ENCODE results near the gene CENPS.
"Not testable (repeated sequence)": the region's sequence is repeated elsewhere in the genome, so short reads cannot be mapped to it uniquely, and the experiment has no call there.

Gene CENPS

GRCh38 chr1:10446790-10447422 is 16.7 kb downstream of the CENPS start:
- Histone ChIP-seq H3K4me1 (ENCODE audit: insufficient read depth, low read length) (peaks cover 8% of the 10 kb centered on the region), H3K9me3 (ENCODE audit: low read length) (no peaks in the 10 kb centered on the region), H3K4me3 (ENCODE audit: low read length) (no peak overlapping the region), H2AFZ (ENCODE audit: low read depth, low read length) (no peak overlapping the region), H3K36me3 (ENCODE audit: insufficient read depth, low read length) (peaks cover 17% of the 10 kb centered on the region), H3K27me3 (ENCODE audit: insufficient read depth, low read length) (no peaks in the 10 kb centered on the region)

GRCh38 chr1:10449751-10450150 is 19.5 kb downstream of the CENPS start, which contains the start of gene CORT:
Gene CORT, plus strand, starts transcription at chr1:10450031. Its CDS starts 193 bp downstream, at chr1:10450224.
- Histone ChIP-seq H3K4me3 (ENCODE audit: low read length) (no peak within 1 kb of the TSS), H3K9me3 (ENCODE audit: low read length) (no peaks in the 10 kb centered on the region), H3K36me3 (ENCODE audit: insufficient read depth, low read length) (peaks cover 13% of the 10 kb centered on the region), H3K4me1 (ENCODE audit: insufficient read depth, low read length) (peaks cover 8% of the 10 kb centered on the region), H2AFZ (ENCODE audit: low read depth, low read length) (no peak within 1 kb of the TSS), H3K27me3 (ENCODE audit: insufficient read depth, low read length) (no peaks in the 10 kb centered on the region)

GRCh38 chr1:10450156-10450814 is 20.1 kb downstream of the CENPS start:
- peaks cover 9% of the 10 kb centered on the region for H3K36me3 ChIP-seq (ENCODE audit: insufficient read depth, low read length)
- no peak overlapping the region for H3K4me3 ChIP-seq (ENCODE audit: low read length)
- no peaks in the 10 kb centered on the region for H3K27me3 ChIP-seq (ENCODE audit: insufficient read depth, low read length)
- no peak overlapping the region for H2AFZ ChIP-seq (ENCODE audit: low read depth, low read length)
- H3K9me3 ChIP-seq (ENCODE audit: low read length), result no peaks in the 10 kb centered on the region
- peaks cover 8% of the 10 kb centered on the region for H3K4me1 ChIP-seq (ENCODE audit: insufficient read depth, low read length)

- no peaks in the 10 kb centered on the region for H3K27me3 ChIP-seq (ENCODE audit: insufficient read depth, low read length)
- no peak overlapping the region for H2AFZ ChIP-seq (ENCODE audit: low read depth, low read length)
- H3K36me3 ChIP-seq (ENCODE audit: insufficient read depth, low read length), result peaks cover 4% of the 10 kb centered on the region
- peaks cover 8% of the 10 kb centered on the region for H3K4me1 ChIP-seq (ENCODE audit: insufficient read depth, low read length)
- H3K4me3 ChIP-seq (ENCODE audit: low read length), result no peak overlapping the region
- H3K9me3 ChIP-seq (ENCODE audit: low read length), result no peaks in the 10 kb centered on the region
These were observed 20.6 kb downstream of the CENPS start for GRCh38 chr1:10450836-10451235.

GRCh38 chr1:10451287-10451686 is 21.1 kb downstream of the CENPS start:
- Histone ChIP-seq H2AFZ (ENCODE audit: low read depth, low read length) (no peak overlapping the region), H3K36me3 (ENCODE audit: insufficient read depth, low read length) (peaks cover 4% of the 10 kb centered on the region), H3K4me3 (ENCODE audit: low read length) (no peak overlapping the region), H3K9me3 (ENCODE audit: low read length) (no peaks in the 10 kb centered on the region), H3K4me1 (ENCODE audit: insufficient read depth, low read length) (peaks cover 8% of the 10 kb centered on the region), H3K27me3 (ENCODE audit: insufficient read depth, low read length) (no peaks in the 10 kb centered on the region)

- Histone ChIP-seq H2AFZ (ENCODE audit: low read depth, low read length) (no peak overlapping the region), H3K4me3 (ENCODE audit: low read length) (no peak overlapping the region), H3K4me1 (ENCODE audit: insufficient read depth, low read length) (peaks cover 6% of the 10 kb centered on the region), H3K9me3 (ENCODE audit: low read length) (no peaks in the 10 kb centered on the region), H3K27me3 (ENCODE audit: insufficient read depth, low read length) (no peaks in the 10 kb centered on the region), H3K36me3 (ENCODE audit: insufficient read depth, low read length) (peaks cover 8% of the 10 kb centered on the region)
These were observed 25.8 kb downstream of the CENPS start for GRCh38 chr1:10456048-10456447.

GRCh38 chr1:10456661-10457060 is 26.4 kb downstream of the CENPS start:
- Histone ChIP-seq H3K36me3 (ENCODE audit: insufficient read depth, low read length) (peaks cover 14% of the 10 kb centered on the region), H3K9me3 (ENCODE audit: low read length) (no peaks in the 10 kb centered on the region), H3K4me3 (ENCODE audit: low read length) (no peak overlapping the region)

GRCh38 chr1:10457462-10457861 is 27.2 kb downstream of the CENPS start:
- H3K36me3 ChIP-seq (ENCODE audit: insufficient read depth, low read length), result peaks cover 19% of the 10 kb centered on the region

More at GRCh38 chr1:10456661-10457060, 26.4 kb downstream of the CENPS start:
- Histone ChIP-seq H3K27me3 (ENCODE audit: insufficient read depth, low read length) (no peaks in the 10 kb centered on the region), H3K4me1 (ENCODE audit: insufficient read depth, low read length) (no peaks in the 10 kb centered on the region), H2AFZ (ENCODE audit: low read depth, low read length) (no peak overlapping the region)

GRCh38 chr1:10457875-10458274 is 27.6 kb downstream of the CENPS start:
- Histone ChIP-seq H3K36me3 (ENCODE audit: insufficient read depth, low read length) (peaks cover 23% of the 10 kb centered on the region), H3K27me3 (ENCODE audit: insufficient read depth, low read length) (no peaks in the 10 kb centered on the region), H3K4me1 (ENCODE audit: insufficient read depth, low read length) (no peaks in the 10 kb centered on the region), H2AFZ (ENCODE audit: low read depth, low read length) (no peak overlapping the region), H3K9me3 (ENCODE audit: low read length) (no peaks in the 10 kb centered on the region), H3K4me3 (ENCODE audit: low read length) (no peak overlapping the region)

More at GRCh38 chr1:10457462-10457861, 27.2 kb downstream of the CENPS start:
- not testable (repeated sequence) for H3K27me3 ChIP-seq (ENCODE audit: insufficient read depth, low read length); H3K9me3 ChIP-seq (ENCODE audit: low read length); H3K4me1 ChIP-seq (ENCODE audit: insufficient read depth, low read length); H2AFZ ChIP-seq (ENCODE audit: low read depth, low read length); H3K4me3 ChIP-seq (ENCODE audit: low read length)

- Histone ChIP-seq H3K36me3 (ENCODE audit: insufficient read depth, low read length) (peaks cover 29% of the 10 kb centered on the region), H3K4me3 (ENCODE audit: low read length) (no peak overlapping the region)
These were observed 29.0 kb downstream of the CENPS start for GRCh38 chr1:10459184-10459583.

GRCh38 chr1:10467078-10467477 is 36.8 kb downstream of the CENPS start:
- no peak overlapping the region for H2AFZ ChIP-seq (ENCODE audit: low read depth, low read length)
- peaks cover 56% of the 10 kb centered on the region for H3K36me3 ChIP-seq (ENCODE audit: insufficient read depth, low read length)
- H3K27me3 ChIP-seq (ENCODE audit: insufficient read depth, low read length), result no peaks in the 10 kb centered on the region
- H3K4me3 ChIP-seq (ENCODE audit: low read length), result no peak overlapping the region
- peaks cover 3% of the 10 kb centered on the region for H3K4me1 ChIP-seq (ENCODE audit: insufficient read depth, low read length)
- no peaks in the 10 kb centered on the region for H3K9me3 ChIP-seq (ENCODE audit: low read length)

More at GRCh38 chr1:10459184-10459583, 29.0 kb downstream of the CENPS start:
- no peaks in the 10 kb centered on the region for H3K4me1 ChIP-seq (ENCODE audit: insufficient read depth, low read length)
- no peaks in the 10 kb centered on the region for H3K9me3 ChIP-seq (ENCODE audit: low read length)
- H2AFZ ChIP-seq (ENCODE audit: low read depth, low read length), result no peak overlapping the region
- H3K27me3 ChIP-seq (ENCODE audit: insufficient read depth, low read length), result no peaks in the 10 kb centered on the region

GRCh38 chr1:10470043-10470442 is 39.8 kb downstream of the CENPS start:
- H3K27me3 ChIP-seq (ENCODE audit: insufficient read depth, low read length), result no peaks in the 10 kb centered on the region
- H3K9me3 ChIP-seq (ENCODE audit: low read length), result no peaks in the 10 kb centered on the region
- peaks cover 7% of the 10 kb centered on the region for H3K4me1 ChIP-seq (ENCODE audit: insufficient read depth, low read length)
- H2AFZ ChIP-seq (ENCODE audit: low read depth, low read length), result no peak overlapping the region
- H3K36me3 ChIP-seq (ENCODE audit: insufficient read depth, low read length), result peaks cover 35% of the 10 kb centered on the region
- no peak overlapping the region for H3K4me3 ChIP-seq (ENCODE audit: low read length)

- Histone ChIP-seq H2AFZ (ENCODE audit: low read depth, low read length) (peak overlapping the region; percentile 79), H3K27me3 (ENCODE audit: insufficient read depth, low read length) (no peaks in the 10 kb centered on the region)
These were observed 41.4 kb downstream of the CENPS start for GRCh38 chr1:10471411-10472219.

More at GRCh38 chr1:10471411-10472219, 41.4 kb downstream of the CENPS start:
- peaks cover 22% of the 10 kb centered on the region for H3K36me3 ChIP-seq (ENCODE audit: insufficient read depth, low read length)
- peak overlapping the region; percentile 75 for H3K4me3 ChIP-seq (ENCODE audit: low read length)
- peaks cover 18% of the 10 kb centered on the region for H3K4me1 ChIP-seq (ENCODE audit: insufficient read depth, low read length)
- H3K9me3 ChIP-seq (ENCODE audit: low read length), result no peaks in the 10 kb centered on the region

All from neuron (in vitro differentiated cells).